MCF 10A (cell line): ENCODE results near the gene COMMD9. TPM values are rescaled to one million over a fixed set of nuclear protein-coding genes. Genes with fewer than 3 reads are reported as not detected.

Experiments used
- BruUV-seq: library from RNA; stranded (reverse); fragments of 400-500 nt; replicated peaks from 2 replicates; lab custom pipeline; 2021; lab: Mats Ljungman, UMichigan
- CTCF ChIA-PET: fragments of 300-600 bp; sonication (Branson Sonifier 250); formaldehyde crosslinking; extraction: SDS; loops from one replicate; lab custom pipeline; 2021; ENCODE audit warnings: antibody characterized with exemption, inconsistent platforms; lab: Yijun Ruan, JAX
- POLR2A ChIA-PET: fragments of 300-600, 350-650 bp; sonication (Branson Sonifier 250); formaldehyde crosslinking; extraction: SDS; loops from one replicate; lab custom pipeline; 2020; ENCODE audit warnings: antibody characterized with exemption, inconsistent platforms; lab: Yijun Ruan, JAX
- DNase-seq: peaks from one replicate; pipeline ENCODE4 v3.0.0-alpha.2; 2018; ENCODE audit not compliant: unreplicated experiment
- H3K27ac Mint-ChIP-seq: one replicate; pipeline ENCODE4 v1.8.0; 2022; ENCODE audit warnings: mild to moderate bottlenecking, low read depth, mixed read lengths; ENCODE audit not compliant: unreplicated experiment
- H3K27me3 Mint-ChIP-seq: one replicate; pipeline ENCODE4 v1.8.0; 2022; ENCODE audit warnings: mixed read lengths; ENCODE audit not compliant: insufficient read depth, unreplicated experiment
- H3K36me3 Mint-ChIP-seq: one replicate; pipeline ENCODE4 v1.8.0; 2022; ENCODE audit warnings: mild to moderate bottlenecking, moderate library complexity, mixed read lengths; ENCODE audit not compliant: insufficient read depth, unreplicated experiment
- H3K4me1 Mint-ChIP-seq: one replicate; pipeline ENCODE4 v1.8.0; 2022; ENCODE audit warnings: mixed read lengths; ENCODE audit not compliant: insufficient read depth, unreplicated experiment
- H3K4me3 Mint-ChIP-seq: one replicate; pipeline ENCODE4 v1.8.0; 2022; ENCODE audit warnings: mild to moderate bottlenecking, moderate library complexity, mixed read lengths; ENCODE audit not compliant: unreplicated experiment
- H3K9me3 Mint-ChIP-seq: one replicate; pipeline ENCODE4 v1.8.0; 2022; ENCODE audit warnings: mixed read lengths; ENCODE audit not compliant: unreplicated experiment
- CTCF ChIP-seq: fragments of 200-600 bp; IDR thresholded peaks from one replicate; pipeline ENCODE4 v1.8.0; 2022; ENCODE audit warnings: antibody characterized with exemption, mild to moderate bottlenecking; ENCODE audit not compliant: unreplicated experiment
- intact Hi-C: fragments of 100-400 bp; cut with micrococcal nuclease; formaldehyde crosslinking; loops from 2 replicates; pipeline ENCODE4 v1.14.1; 2022
- total RNA-seq: library from RNA; stranded (reverse); gene quantifications from 2 replicates; pipeline ENCODE4 v1.2.3, GENCODE V29; 2022

The COMMD9 gene
- total RNA-seq, 1 experiment from 2014 or later, result 39.8 TPM

DNA sequence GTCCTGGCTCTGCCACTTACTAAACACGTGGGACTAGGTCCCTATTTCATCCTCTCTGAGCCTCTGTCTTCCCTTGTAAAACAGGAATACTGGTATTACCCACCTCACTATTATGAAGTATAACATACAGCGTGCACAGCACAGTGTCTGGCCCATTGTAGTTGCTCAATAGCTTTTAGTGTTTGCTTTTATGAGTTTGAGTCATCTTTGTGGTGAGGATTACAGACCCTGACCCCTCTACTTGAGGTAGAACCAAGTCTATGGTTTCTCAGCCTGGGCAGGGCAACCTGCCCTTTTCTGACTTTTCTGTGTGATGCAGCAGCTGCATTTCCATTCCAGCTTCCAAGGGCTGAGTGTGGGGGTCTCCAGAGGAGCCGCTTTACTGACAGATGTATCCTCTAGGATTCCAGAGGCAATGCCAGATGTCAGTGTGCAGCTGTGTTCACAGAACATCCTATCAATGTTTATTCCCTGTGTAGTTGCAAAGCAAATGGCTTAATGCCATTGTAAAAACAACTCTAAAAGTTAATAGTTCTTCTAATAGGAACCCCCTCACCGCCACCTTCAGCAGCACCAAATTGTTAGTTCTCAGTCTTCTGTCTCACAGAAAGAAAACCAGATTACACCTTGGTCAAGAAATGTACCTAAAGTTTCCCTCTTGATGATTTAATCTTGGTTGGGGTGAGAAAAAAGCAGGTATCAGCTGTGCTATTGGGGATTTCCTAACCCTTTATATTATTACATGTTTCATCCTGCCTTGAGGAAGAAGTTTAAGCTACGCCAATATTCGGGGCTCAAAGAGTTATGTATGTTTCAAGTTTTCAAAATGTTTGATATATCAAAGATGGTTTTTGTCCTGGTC is 23.6 kb upstream of the COMMD9 start:
- Mint-ChIP-seq H3K36me3 (peaks cover 6% of the 10 kb centered on the region), H3K4me1 (peaks cover 43% of the 10 kb centered on the region), H3K9me3 (no peaks in the 10 kb centered on the region), H3K27me3 (no peaks in the 10 kb centered on the region), H3K27ac (peak overlapping the region; percentile 57), H3K4me3 (no peak overlapping the region)
- ChIA-PET CTCF (interaction anchor here (0.6 to 1.3 kb wide), 2 partner anchors 12 to 168 kb away, joined by 3 read pairs; no protein-coding TSS in a partner anchor), POLR2A (interaction anchor here (1.1 kb wide), 1 partner anchor 11 kb away, joined by 3 read pairs; no protein-coding TSS in a partner anchor)
- no peak for TF ChIP-seq CTCF
- no TSS peak for BruUV-seq
- intact Hi-C loops, result no loop called here
- peak; percentile 83 for DNase-seq

DNA sequence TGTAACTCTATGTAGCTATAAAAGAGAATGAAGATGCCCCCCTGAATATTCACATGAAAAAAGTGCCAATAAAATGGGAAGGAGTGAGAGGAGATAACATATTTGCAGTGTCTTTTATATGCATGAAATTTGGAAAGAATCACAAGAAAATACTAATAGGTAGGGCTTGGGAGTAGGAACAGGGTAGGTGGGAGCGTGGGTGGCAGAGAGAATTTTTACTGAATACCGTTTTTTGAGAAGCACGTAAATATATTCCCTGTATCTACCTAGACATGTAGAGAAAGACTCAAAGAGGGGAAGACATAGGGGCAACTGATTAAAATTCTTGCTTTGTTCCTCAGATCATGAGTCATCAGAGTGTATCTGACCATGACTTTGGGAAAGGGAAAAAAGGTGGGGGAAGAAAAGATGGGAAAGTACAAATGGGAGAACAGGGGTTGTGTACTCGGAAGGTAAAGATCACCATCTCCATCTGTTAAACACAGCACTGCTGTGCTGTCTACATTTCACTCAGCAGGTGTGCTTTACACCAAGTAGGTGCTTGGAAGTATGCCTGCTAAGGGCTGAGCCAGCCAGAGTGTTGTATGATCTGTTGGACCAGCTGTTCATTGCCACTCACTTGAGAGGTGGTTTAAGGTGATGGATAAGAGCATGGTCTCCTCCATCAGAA is 22.8 kb upstream of the COMMD9 start:
- ChIA-PET POLR2A (interaction anchor here (0.5 to 1.0 kb wide), 2 partner anchors 11 to 98 kb away, joined by 3 to 4 read pairs; no protein-coding TSS in a partner anchor), CTCF (interaction anchor here (0.6 kb wide), 1 partner anchor 477 kb away, joined by 5 read pairs; no protein-coding TSS in a partner anchor)
- no peak for TF ChIP-seq CTCF
- BruUV-seq, result no TSS peak
- H3K9me3 Mint-ChIP-seq, result no peaks in the 10 kb centered on the region
- peaks cover 6% of the 10 kb centered on the region for H3K36me3 Mint-ChIP-seq
- no peak overlapping the region for H3K4me3 Mint-ChIP-seq
- H3K27me3 Mint-ChIP-seq, result no peaks in the 10 kb centered on the region
- DNase-seq, result peak; percentile 55
- peak overlapping the region; percentile 57 for H3K27ac Mint-ChIP-seq
- peaks cover 43% of the 10 kb centered on the region for H3K4me1 Mint-ChIP-seq
- intact Hi-C loops, result loop anchor here (2.0 kb wide), 1 partner anchor 65 kb away; no protein-coding TSS in a partner anchor

DNA sequence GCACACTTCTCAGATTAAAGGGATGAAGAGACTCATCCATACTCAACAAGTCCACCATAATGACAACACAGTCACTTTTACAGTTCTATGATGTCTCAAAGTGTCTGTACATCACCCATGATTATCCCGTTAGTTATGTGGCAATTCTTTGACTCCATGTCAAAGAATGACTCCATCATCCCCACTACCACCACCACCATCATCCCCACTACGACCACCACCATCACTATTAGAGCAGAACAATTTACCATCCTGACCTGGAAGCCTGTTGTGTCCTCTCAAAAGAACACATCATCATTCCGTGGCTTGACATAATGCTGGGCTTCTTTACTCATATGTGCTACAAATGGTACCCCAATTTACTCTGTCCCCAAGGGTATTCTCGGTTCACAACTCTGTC is 20.6 kb upstream of the COMMD9 start:
- ChIA-PET CTCF (interaction anchor here (0.8 kb wide), 1 partner anchor 18 kb away, joined by 6 read pairs; no protein-coding TSS in a partner anchor), POLR2A (interaction anchor here (0.6 kb wide), 1 partner anchor 12 kb away, joined by 3 read pairs; no protein-coding TSS in a partner anchor)
- DNase-seq, result no peak
- H3K27ac Mint-ChIP-seq, result peak overlapping the region; percentile 73
- H3K27me3 Mint-ChIP-seq, result no peaks in the 10 kb centered on the region
- no peaks in the 10 kb centered on the region for H3K9me3 Mint-ChIP-seq
- no peak for TF ChIP-seq CTCF
- H3K4me3 Mint-ChIP-seq, result no peak overlapping the region
- H3K36me3 Mint-ChIP-seq, result no peaks in the 10 kb centered on the region
- H3K4me1 Mint-ChIP-seq, result peaks cover 48% of the 10 kb centered on the region
- intact Hi-C loops, result loop anchor here (2.0 to 5.0 kb wide), 2 partner anchors 67 to 183 kb away; no protein-coding TSS in a partner anchor
- no TSS peak for BruUV-seq

DNA sequence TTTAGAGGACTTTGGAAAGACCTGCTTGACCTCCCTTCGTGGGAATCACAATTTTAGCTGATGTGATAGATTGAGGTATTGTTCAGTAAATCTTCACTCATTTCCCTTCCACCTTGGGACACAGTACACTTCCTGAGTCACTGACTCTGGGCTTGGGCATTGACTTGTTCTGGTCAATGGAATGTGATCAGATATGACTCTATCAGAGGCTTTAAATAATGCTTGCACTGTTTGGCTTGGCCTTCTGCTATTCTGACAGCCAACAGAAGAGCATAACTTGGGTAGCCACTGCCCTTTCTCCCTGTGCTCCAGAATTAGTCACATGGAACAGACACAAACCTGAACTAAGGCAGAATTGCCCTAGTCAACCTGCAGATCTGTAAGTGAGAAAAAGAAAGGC is 19.4 kb upstream of the COMMD9 start:
- no peak for DNase-seq
- no TSS peak for BruUV-seq
- Mint-ChIP-seq H3K4me1 (peaks cover 48% of the 10 kb centered on the region), H3K27ac (no peak overlapping the region), H3K4me3 (no peak overlapping the region), H3K27me3 (no peaks in the 10 kb centered on the region), H3K36me3 (no peaks in the 10 kb centered on the region), H3K9me3 (no peaks in the 10 kb centered on the region)
- CTCF ChIA-PET, result interaction anchor here (0.7 kb wide), 1 partner anchor 184 kb away, joined by 3 read pairs; no protein-coding TSS in a partner anchor
- TF ChIP-seq CTCF, result no peak
- intact Hi-C loops, result loop anchor here (5.0 kb wide), 1 partner anchor 184 kb away; no protein-coding TSS in a partner anchor
- POLR2A ChIA-PET, result interaction anchor here (0.9 kb wide), 1 partner anchor 147 kb away, joined by 3 read pairs; no protein-coding TSS in a partner anchor
